ENCODE data around the gene SUGP2.
A peak's percentile ranks its signal among the peaks of the same experiment; 100 is the strongest.

Gene SUGP2

DNA sequence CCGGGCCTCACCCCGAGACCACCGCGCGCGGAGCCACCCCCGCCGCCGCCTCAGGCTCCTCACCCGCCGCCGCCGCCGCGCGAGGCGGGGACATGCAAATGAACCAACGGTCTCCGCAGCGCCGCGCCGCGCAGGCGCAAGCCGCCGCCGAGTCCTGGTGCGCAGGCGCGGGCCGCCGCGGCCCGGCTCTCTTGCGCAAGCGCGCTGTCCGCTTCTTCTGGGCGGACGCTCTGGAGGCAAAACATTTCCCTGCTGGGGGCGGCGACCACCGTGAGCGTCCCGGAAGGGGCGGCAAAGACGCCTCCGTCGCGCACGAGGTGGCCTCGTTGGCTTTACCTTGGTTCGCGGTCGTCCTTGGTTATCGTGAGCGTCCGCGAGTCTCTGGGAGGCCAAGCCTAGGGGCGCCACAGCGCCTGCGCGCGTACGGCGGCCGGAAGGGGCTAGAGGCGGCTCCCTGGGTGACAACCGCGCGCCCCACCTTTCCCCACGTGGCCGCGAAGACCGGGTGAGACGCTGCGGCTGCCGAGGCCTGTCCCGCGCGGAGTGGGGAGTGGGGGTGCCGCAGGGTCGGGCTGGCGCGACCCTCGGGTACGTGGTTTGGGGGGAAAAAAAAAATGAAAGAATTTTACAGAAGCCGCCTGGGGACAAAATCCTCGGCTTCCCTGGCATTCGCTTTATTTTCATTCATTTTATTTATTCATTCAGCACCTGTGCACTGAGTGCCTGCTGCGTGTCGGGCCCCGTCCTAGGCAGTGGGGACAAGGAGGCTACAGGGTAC, at the start of gene SUGP2, which contains the start of gene ARMC6:
Gene SUGP2 (minus strand): TSS at position 92 of the 778 bp plus-strand sequence. CDS start 2,446 bp downstream, outside the sequence.
Gene ARMC6 (plus strand): TSS at position 178 of the 778 bp plus-strand sequence. CDS start 607 bp downstream, outside the sequence.
- peak; percentile 85 for DNase-seq

DNA sequence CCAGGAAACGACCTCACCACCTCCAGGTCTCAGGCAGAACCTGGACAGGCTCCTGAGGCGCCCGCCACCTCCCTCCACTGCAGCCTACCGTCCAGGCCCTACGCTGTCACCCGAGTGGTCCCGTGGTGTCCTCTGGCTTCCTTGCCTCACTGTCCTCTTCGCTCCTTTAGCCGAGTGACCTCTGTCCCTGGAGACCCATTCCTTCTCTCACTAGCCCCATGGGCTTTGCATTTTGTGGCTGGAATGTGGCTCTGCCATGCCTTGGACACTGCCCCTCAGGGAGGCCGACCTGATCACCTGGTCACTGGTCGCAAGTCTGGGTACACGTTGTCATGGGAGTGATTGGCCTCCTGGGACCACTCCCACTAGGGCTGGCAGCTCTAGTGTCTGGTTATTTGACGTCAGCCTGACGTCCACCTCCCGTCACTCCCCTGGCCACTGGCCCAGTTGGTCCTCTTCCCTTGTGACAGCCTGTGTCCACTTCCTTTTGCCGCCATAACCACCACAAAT, 48.4 kb upstream of the SUGP2 start:
- no peak for DNase-seq

DNA sequence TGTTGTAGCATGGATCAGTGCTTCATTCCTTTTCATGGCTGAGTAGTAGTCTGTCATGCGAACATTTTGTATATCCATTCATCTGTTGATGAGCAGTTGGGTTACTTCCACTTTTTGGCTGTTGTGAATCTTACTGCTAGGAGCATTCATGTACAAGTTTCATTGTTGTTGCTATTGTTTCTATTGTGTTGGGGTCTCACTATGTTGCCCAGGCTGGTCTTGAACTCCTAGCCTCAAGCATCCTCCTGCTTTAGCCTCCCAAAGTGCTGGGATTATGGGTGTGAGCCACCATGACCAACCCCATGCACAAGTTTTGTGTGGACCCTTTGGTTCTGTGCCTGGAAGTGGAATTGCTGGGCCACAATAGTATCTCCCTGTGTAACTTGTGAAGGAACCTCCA, 46.3 kb upstream of the SUGP2 start:
- DNase-seq = no peak

DNA sequence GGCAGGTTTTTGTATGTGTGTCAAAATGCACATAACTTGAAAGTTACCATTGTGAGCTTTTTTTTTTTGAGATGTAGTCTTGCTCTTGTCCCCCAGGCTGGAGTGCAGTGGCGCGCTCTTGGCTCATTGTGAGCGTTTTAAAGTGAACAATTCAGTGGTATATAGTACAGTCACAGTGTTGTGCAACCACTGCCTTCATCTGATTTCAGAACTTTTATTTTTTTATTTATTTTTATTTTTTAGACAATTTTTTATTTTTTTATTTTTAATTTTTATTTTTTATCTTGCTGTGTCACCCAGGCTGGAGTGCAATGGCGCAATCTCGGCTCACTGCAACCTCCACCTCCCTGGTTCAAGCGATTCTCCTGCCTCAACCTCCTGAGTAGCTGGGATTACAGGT, 45.5 kb upstream of the SUGP2 start:
- no peak for DNase-seq

DNA sequence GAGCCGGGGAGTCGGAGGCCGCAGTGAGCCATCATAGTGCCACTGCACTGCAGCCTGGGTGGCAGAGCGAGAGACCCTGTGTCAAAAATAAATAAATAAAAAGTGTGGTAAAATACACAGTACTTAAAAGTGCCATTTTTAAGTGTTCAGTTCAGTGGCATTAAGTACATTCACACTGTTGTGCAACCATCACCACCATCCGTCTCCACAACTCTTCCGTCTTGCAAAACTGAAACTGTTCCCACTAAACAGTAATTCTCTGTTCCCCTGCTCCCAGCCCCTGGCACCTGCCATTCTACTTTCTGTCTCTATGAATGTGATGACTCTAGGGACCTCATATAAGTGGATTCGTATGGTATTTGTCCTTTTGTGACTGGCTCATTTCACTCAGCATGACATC, 43.8 kb upstream of the SUGP2 start:
- DNase-seq = no peak

DNA sequence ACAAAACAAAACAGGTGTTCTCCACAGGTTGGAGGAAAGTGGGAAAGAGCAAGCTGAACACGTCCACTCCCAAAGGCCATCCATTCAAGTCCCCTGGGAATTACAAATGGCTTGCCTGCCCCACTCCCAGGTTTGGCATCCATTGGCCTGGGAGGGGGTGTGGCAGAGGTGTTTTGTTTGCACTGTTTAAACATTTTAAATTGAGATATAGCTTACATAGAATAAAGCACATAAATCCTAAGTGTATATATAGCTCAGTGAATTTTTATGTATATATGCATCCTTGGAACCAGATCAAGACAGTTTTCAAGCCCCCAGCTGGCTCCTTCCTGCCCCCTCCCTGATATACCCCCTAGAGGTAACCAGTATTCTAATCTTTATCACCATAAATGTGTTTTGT, 43.2 kb upstream of the SUGP2 start:
- DNase-seq = no peak

DNA sequence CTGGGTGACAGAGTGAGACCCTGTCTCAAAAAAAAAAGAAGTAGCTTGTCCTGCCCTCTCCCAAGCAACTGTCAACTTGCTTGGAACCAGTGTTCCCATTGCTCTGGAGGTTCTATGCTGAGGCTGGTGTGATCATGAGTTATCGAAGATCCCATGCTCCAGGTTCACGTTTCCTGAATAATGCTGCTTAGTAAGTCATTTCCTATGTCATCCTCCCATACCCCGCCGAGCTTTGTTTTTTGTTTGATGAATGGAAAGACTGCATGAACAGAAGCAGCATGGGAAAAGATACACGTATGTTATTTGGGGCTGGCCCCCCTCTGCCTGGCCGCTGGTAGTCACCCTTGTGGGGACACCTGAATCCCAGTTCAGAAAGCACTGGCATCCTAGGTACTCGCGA, 41.8 kb upstream of the SUGP2 start:
- no peak for DNase-seq

DNA sequence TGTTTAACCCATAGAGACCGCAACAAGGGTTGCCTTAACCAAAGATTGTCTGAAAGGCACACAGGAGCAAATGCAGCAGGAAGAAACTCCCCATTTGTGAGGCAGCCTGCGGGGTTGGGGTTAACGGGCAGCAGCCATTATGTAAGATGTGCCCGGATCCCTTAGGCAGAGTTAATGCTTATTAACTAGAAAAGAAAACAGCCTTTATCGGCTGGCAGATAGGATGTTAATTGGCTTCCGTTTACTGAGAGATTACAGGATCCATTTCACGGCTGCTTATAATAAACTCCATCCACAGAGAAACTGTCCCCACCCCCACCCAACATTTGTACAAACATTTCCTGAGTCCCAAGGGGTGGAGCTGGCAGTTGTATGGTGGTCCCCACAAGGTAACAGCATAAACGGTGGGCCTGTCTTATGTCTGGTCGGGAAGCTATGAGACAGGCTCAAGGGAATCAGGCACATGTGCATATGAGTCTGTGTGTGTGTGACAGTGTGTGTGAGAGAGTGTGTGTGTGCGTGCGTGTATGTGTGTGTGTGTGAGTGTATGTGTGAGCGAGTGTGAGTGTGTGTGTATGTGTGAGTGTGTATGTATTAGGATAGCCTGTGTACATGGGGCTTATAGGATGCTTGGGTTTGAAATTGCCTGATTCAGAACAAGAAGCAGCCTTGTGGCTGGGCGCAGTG, 41.0 kb upstream of the SUGP2 start:
- no peak for DNase-seq

DNA sequence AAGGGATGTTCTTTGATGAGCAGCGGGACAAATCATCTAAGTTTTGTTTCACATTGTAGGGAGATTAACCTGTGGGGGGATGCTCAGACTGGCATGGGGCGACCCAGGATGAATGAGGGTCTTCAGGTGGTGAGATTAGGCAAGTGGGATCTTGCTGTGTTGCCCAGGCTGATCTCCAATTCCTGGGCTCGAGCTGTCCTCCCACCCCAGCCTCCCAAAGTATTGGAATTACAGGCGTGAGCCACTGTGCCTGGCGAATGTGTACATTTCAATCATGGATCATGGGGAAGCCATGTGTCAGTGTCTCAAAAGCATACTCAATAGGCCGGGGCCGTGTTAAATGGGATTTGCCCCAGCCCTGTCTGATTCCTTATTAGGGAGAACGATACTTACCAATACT, 38.6 kb upstream of the SUGP2 start:
- no peak for DNase-seq

DNA sequence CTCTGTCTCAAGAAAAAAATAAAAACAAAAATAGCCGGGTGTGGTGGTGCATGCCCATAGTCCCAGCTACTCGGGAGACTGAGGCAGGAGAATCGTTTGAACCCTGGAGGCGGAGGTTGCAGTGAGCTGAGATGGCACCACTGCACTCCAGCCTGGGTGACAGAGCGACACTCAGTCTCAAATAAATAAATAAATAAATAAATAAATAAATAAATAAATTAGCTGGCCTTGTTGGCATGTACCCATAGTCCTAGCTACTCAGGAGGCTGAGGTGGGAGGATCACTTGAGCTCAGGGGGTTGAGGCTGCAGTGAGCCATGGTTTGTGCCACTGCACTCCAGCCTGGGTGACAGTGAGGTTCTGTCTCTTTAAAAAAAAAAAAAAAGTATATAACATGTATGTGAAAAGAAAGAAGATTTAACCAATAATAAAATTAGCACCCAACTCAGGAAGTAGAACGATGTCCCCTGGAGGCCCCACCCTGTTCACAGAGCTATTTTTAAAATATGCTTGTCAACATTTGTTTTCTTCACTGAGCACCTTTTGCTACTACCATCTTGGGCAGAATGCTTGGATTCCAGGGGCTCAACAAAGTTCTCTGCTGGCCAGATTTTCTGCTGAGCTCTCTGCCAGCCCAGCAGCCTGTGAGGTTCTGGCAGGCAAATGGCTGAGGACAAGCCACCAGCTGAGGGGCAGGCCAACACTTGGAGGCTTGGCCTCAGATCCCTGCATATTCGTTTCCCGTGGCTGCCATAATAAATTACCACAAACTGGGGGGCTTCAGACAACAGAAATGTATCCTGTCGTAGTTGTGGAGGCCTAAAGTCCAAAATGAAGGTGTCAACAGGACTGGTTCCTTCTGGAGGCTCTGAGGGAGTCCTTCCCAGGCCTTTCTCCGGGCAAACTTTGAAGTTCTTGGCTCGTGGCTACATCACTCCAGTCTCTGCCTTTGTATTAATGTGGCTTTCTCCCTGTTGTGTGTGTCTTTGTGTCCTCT, 35.6 kb upstream of the SUGP2 start:
- no peak for DNase-seq

DNA sequence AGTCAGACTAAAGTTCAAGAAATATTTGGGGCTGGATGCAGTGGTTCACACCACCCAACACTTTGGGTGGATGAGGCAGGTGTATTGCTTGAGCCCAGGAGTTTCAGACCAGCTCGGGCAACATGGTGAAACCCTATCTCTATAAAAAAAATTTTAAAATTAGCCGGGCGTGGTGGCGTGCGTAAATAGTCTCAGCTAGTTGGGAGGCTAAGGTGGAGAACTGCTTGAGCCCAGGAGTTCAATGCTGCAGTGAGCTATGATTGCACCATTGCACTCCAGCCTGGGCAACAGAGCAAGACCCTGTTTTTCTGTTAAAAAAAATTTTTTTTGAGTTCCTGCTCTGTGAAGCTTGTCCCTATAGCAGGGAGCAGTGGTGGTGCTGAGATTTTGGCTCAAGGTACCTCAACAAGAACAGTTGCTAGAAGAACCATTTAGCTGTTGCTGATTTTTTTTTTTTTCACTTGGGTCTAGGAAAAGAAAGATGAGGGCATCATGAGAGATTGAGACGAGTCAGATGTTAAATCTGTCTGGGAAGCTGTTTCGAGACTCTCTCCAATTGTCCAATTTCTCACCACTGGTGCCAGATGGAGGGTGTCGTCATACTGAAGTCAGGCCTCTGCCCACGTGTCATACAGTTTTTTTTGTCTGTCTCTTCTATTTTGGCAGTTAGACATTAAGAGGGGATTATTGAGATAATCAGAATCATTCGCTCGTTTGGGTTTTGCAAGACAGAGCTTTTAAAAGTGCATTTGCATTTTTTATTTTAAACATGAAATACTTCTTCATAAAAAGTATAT, 34.2 kb upstream of the SUGP2 start:
- no peak for DNase-seq

DNA sequence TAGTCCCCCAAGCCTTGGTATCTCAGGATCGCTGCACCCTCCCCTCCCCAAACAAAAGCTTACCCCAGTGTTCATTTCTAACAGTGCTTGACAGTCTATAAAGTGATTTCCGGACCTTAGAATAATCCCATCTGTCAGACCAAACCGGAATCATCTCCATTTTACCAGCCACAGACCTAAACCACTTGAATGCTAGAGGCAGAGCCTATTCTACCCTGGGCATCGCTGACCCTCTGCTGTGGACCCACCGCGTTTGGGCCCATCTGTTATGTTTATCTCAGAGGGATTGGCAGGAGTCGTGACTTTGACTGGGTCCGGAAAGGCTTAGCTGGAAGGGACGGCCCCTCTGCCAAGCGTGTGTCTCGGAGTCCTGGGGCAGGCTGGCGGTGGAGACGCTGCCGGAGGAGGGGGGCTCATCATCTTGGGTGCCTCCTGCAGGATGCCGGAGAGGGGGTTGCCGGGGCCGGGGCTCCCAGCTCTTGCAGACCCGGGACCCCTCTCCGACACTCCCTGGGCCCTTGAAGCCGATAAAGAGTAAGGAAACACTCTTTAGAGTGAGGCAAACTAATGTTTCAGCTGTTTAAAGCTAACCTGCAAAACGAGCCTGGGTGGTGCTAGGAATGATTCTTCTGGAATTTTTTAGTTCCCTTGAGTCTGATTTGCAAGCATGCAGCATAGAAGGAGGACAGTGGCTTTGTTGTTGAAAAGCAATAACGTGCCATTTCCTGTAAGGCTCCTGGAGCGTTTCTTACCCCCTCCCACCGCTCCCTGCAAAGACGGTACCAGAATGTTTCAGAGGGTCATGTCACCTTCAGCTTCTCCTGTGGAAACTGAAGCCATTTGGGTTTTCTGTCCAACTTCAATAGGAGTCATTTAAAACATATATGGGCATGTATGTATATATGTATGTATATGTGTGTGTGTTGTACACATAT, 31.8 kb upstream of the SUGP2 start:
- no peak for DNase-seq

DNA sequence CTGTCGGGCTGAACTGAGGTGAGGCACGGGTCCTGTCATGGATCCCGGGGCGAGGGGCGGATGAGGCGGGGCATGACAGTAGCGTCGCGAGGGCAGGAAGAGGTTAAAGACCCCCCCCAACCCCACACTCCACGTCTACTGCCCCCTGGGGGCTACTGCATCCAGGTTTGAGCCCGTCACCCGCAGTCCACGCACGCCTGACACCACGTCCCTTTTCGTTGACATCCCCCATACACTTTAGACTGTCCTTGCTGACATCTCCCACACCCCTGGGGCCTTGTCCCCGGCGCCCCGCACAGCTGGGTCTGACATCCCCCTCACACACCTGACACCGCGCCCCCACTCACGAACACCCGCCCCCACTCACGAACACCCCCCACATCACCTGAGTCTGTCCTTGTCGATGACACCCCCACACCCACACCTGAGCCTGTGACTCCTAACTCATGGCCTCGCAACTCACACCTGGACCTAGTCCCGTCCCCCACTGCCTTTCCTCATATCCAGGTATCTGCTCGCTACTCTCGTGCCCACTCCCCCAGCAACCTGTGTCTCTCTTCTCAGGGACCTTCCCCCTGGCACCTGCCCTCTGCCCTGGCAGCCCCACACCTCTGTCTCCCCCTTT, 30.9 kb upstream of the SUGP2 start:
- no peak for DNase-seq

DNA sequence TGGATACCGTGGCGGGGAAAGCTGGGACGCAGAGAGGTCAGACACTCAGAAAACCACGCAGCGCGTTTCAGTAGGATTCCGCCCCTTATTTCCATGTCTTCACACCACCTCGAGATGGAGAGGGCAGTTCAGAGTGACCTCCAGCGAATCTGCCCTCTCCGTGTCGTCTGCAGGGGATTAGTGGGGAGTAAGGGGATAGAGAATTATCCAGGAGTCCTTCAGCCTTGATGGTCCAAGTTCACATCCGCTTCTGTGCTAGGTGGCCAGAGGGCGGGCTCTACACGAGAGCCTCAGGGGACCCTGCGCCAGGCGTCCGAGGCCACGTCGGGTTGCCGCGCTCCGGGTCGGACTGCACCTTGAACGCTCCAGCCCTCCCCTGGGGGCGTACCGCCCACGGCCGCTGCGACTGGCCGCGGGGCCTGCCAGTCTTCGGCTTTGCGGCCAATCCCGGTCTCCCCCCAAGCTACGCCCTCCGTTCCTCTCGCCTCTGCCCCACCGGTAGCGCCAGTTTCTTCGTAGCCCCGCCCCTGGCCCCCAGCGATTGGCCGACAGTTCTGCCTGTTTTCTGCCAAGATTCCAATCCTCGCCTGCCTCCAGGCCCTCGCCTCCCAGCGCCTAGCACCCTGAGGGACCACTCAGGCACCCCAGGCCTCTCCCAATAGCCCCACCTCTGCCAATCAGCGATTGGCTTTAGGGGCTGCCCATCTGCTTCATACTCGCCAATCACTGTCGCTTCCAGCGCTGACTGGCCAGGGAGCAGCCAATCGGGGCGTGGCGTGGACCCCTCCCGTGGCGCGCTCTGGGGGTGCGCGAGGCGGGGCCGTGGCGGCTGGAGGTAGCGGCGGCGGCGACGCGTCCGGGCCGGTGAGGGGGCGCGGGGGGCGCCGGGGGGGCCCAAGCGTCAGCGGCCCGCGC, 30.1 kb upstream of the SUGP2 start, which contains the start of gene SLC25A42:
Gene SLC25A42 (plus strand): TSS at position 812 of the 915 bp plus-strand sequence. CDS start 32,131 bp downstream, outside the sequence.
- DNase-seq = peak; percentile 100

DNA sequence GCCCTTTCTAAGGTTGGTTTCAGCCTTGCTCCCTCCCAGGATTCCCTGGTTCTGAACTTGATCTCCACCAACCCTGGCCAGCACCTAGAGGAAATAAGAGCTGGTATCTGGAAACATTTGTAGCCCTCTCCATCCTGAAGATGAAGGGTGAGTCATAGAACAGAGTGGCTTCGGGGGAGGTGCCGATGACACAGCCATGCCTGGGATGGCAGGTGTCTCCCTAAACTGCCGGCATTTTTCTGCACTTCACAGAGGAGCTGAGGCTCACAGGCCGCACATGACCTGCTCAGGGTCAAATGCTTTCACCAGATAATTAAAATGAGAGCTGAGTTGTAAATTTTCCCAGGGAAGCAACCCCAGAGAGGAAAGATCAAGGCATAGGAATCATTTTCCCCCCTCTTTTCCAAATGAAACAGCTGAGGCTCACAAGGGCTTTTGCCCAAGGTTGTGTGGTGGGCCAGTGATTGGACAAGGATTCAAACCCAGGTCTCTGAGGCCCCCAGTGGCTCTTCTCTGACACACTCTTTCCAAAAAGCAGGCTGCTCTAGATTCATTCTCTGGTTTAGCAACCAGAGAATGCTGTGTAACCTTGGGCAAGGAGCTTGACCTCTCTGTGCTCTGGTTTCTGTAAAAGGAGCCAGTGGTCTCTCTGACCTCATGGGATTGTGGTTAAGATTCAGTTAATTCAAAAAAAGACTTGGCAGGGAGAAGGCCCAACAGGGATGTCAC, 29.3 kb upstream of the SUGP2 start:
- peak; percentile 50 for DNase-seq

DNA sequence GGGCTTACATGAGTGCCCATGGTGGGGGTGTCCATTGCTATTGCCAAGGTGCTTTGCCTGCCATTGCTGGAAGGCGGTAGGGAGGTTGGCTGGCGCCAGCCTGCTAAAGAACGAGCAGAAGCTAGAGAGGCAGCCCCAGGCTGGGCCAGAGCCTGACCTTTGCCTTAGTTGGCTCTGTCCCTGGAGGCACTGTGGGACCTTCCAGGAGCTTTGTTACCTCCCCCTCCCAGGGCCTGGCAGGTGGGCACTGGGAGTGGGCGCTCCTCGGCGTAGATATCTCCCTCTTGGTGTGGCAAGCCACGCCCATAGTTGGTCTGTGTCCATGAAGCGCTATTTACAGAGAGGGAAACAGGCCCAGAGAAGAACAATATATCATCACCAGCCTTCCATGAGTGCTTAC, 28.2 kb upstream of the SUGP2 start:
- no peak for DNase-seq

DNA sequence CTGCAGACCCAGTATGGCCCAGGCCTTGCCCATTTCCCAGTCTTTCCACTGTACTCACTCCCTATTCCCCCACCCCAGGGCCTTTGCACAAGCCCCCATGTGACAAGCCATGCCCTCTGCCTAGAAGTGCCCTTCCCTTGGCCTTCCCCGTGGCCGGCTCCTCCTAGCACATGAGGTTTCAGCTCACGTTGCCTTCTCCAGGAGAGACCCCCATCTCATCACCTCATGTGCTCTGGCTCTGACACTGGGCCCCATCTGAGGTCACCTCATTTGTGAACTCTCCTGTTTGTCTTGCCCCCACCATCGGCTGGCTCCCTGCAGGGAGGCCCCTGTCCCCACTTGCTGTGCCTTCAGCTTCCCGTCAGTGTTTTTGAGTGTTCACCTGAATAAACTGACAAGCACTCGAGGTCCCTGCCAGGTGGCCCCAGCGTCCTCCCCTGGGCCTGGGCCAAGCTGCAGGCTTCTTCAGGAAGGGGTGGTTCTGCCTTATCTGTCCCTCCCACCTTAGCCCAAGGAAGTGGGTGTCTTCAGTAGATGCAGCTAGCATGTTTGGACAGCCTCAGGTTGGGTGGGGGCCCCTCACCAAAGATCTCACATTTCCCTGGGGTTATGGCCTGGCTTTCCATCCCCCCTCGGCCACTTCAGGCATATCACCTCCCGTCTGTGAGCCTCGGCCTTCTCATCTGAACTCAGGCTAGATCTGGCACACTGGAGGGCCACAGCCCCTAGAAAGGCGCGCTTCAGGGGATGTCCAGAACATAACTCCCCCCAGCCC, 26.7 kb upstream of the SUGP2 start:
- no peak for DNase-seq

Measured in fibroblast of skin of right quadriceps (primary cell).